ENCODE results near the gene CCKAR. TPM values are rescaled to one million over a fixed set of nuclear protein-coding genes. Genes with fewer than 3 reads are reported as not detected.

The CCKAR gene
- total and polyA plus RNA-seq, 2 donors from 2014 or later, result 0.22 TPM; not detected in 1

DNA sequence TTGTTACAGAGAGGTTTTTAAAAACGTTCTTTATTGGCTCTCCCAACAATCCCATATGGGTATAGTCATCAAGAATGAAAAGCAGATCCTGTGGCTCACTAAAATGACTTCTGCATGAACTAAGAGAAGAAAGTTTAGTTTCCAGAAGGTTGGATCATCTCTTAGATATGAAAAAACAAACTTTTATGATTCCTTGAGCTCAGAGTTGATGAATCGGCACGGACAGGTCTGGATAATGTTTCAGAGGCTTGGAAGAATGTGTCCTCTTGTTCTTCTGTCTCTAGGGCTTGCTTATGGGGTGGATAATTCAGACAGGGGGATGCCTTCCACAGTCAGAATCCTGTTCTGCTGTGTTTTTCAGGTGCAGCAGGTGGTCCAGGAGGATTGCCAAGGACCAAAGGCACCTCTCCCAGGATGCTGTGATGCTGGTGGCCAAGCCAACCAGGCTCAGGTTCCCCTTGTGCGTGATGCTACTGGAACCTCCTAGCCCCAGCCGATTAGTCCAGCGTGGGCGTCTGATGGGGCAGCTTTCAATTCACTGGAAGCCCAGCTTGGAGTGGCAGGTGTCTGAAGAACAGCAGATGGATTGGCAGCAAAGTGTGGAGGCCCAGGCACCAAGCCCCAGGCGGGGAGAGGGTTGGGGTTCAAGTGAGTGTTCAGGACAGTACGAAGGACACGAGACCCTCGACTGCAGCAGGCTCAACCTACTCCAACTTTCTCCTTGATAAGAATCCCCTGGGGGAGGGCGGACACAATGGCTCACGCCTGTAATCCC is 30.3 kb downstream of the CCKAR start:
- DNase-seq (no peak), FAIRE-seq (no peak)
- Histone ChIP-seq H3K4me3 (ENCODE audit: low read length in 3 of 3) (no peak overlapping the region), H3K4me1 (ENCODE audit: control insufficient read depth in 2 of 3, insufficient read depth in 2 of 3, low read depth in 1 of 3, low read length in 3 of 3) (no peaks in the 10 kb centered on the region), H3K27me3 (ENCODE audit: control insufficient read depth, insufficient read depth, low read length) (no peaks in the 10 kb centered on the region), H3K36me3 (ENCODE audit: control insufficient read depth in 2 of 3, insufficient read depth in 3 of 3, low read length in 3 of 3) (no peaks in the 10 kb centered on the region), H3K9me3 (ENCODE audit: control insufficient read depth in 2 of 3, insufficient read depth in 1 of 3, low read length in 3 of 3) (no peaks in the 10 kb centered on the region), H3K9ac (ENCODE audit: low read length in 3 of 3) (no peak overlapping the region), H3K27ac (ENCODE audit: low read depth in 2 of 2, low read length in 2 of 2) (no peak overlapping the region)
- intact Hi-C loops (cut with DNase I), result loop anchor here (10.0 kb wide), 1 partner anchor 555 kb away; no protein-coding TSS in a partner anchor
- TF ChIP-seq, protein P1, sequence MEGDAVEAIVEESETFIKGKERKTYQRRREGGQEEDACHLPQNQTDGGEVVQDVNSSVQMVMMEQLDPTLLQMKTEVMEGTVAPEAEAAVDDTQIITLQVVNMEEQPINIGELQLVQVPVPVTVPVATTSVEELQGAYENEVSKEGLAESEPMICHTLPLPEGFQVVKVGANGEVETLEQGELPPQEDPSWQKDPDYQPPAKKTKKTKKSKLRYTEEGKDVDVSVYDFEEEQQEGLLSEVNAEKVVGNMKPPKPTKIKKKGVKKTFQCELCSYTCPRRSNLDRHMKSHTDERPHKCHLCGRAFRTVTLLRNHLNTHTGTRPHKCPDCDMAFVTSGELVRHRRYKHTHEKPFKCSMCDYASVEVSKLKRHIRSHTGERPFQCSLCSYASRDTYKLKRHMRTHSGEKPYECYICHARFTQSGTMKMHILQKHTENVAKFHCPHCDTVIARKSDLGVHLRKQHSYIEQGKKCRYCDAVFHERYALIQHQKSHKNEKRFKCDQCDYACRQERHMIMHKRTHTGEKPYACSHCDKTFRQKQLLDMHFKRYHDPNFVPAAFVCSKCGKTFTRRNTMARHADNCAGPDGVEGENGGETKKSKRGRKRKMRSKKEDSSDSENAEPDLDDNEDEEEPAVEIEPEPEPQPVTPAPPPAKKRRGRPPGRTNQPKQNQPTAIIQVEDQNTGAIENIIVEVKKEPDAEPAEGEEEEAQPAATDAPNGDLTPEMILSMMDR (IDR thresholded peaks at IDR 0.05; ENCODE audit: borderline replicate concordance, extremely low read depth, insufficient read depth), result no peak

DNA sequence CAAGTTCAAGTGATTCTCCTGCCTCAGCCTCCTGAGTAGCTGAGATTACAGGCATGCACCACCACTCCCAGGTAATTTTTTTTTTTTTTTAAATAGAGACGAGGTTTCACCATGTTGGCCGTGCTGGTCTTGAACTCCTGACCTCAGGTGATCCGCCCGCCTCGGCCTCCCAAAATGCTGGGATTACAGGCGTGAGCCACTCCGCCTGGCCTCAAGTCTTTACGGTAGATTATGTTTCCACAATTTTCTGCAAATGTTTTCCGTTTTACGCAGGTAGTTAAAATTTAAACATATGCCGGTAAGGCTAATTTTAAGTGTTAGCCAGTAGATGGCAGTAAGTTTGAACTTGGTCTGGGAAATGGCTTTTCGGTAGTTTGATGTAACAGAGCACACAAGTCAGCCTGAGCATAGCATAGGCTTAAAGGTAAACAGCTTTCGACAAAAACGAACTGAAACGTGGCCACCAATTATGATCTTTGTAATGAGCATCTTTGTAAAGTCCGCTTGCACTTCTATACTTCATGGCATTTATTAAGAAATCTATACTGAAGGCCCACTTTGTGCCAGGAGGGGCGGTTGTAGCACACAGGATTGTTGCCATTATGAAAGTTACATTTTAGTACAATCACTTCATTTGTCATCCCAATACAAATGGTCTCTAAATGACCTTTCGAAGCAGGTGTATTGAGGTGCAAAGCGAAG is 31.1 kb downstream of the CCKAR start:
- Histone ChIP-seq H3K27ac (ENCODE audit: low read depth in 2 of 2, low read length in 2 of 2) (no peak overlapping the region), H3K4me3 (ENCODE audit: low read length in 3 of 3) (peak overlapping the region in 2 of 3 donors; percentile 12 to 42), H3K27me3 (ENCODE audit: control insufficient read depth, insufficient read depth, low read length) (no peaks in the 10 kb centered on the region), H3K9ac (ENCODE audit: low read length in 3 of 3) (no peak overlapping the region), H3K36me3 (ENCODE audit: control insufficient read depth in 2 of 3, insufficient read depth in 3 of 3, low read length in 3 of 3) (no peaks in the 10 kb centered on the region), H3K4me1 (ENCODE audit: control insufficient read depth in 2 of 3, insufficient read depth in 2 of 3, low read depth in 1 of 3, low read length in 3 of 3) (no peaks in the 10 kb centered on the region), H3K9me3 (ENCODE audit: control insufficient read depth in 2 of 3, insufficient read depth in 1 of 3, low read length in 3 of 3) (peaks cover 0 to 3% (median 0%) of the 10 kb centered on the region in 3 donors)
- intact Hi-C loops (cut with DNase I), result no loop called here
- FAIRE-seq (peak; percentile 73), DNase-seq (peak in 2 of 5 donors; percentile 56 to 72)
- TF ChIP-seq, protein P1 (IDR thresholded peaks at IDR 0.05; ENCODE audit: borderline replicate concordance, extremely low read depth, insufficient read depth), result peak; percentile 54

DNA sequence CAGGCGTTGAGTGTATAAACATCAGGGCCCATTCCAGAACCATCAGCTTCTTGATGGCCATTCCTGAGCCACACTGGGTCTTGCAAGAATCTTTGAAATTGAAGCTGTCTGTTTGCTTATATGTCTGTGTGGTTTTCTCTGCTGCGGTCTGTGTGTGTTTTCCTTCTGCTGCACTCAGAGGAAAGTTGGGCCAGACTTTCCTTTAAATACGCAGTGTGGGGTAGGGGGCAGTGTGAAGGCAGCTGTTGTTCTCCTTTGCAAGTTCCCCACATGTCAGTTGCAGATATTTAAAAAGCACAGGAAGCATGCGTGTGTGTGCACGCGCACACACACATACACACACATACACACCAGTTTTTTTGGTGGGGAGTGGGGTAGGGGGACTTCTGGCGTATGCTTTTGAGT is 32.1 kb downstream of the CCKAR start:
- no peak for FAIRE-seq

More for the DNA sequence above, 32.1 kb downstream of the CCKAR start:
- no peaks in the 10 kb centered on the region for H3K36me3 ChIP-seq (ENCODE audit: control insufficient read depth in 2 of 3, insufficient read depth in 3 of 3, low read length in 3 of 3)
- intact Hi-C loops (cut with DNase I), result no loop called here
- H3K4me1 ChIP-seq (ENCODE audit: control insufficient read depth in 2 of 3, insufficient read depth in 2 of 3, low read depth in 1 of 3, low read length in 3 of 3), result no peaks in the 10 kb centered on the region
- peaks cover 0 to 3% (median 0%) of the 10 kb centered on the region in 3 donors for H3K9me3 ChIP-seq (ENCODE audit: control insufficient read depth in 2 of 3, insufficient read depth in 1 of 3, low read length in 3 of 3)
- no peak overlapping the region for H3K27ac ChIP-seq (ENCODE audit: low read depth in 2 of 2, low read length in 2 of 2)
- H3K9ac ChIP-seq (ENCODE audit: low read length in 3 of 3), result no peak overlapping the region
- no peak overlapping the region for H3K4me3 ChIP-seq (ENCODE audit: low read length in 3 of 3)
- TF ChIP-seq, protein P1 (IDR thresholded peaks at IDR 0.05; ENCODE audit: borderline replicate concordance, extremely low read depth, insufficient read depth), result no peak
- peak in 1 of 5 donors; percentile 35 for DNase-seq
- H3K27me3 ChIP-seq (ENCODE audit: control insufficient read depth, insufficient read depth, low read length), result no peaks in the 10 kb centered on the region

All from kidney (tissue), 14 donors.